DND-41 (cell line): ENCODE data around the gene DZIP3.

Experiments used
- CTCF ChIP-seq: IDR thresholded peaks from 2 replicates; pipeline ENCODE4 v1.5.1; 2012; ENCODE audit warnings: borderline replicate concordance, low read length, moderate library complexity, mild to moderate bottlenecking; ENCODE audit not compliant: poor library complexity, severe bottlenecking; ENCODE audit errors: extremely low read depth
- EZH2 ChIP-seq: IDR thresholded peaks from 3 replicates; pipeline ENCODE4 v1.6.1; 2012; ENCODE audit warnings: borderline replicate concordance, low read depth, mild to moderate bottlenecking, moderate library complexity, low read length, inconsistent platforms; ENCODE audit not compliant: severe bottlenecking

GRCh38 chr3:108718454-108718853, 128.9 kb downstream of the DZIP3 start:
- TF ChIP-seq CTCF (no peak), EZH2 (no peak)
